Breast epithelium (tissue), 3 donors: ENCODE results near the gene SLC9A8.

Experiments used
- CTCF ChIP-seq, 3 donors: fragments of 450-650 bp; IDR thresholded peaks; one replicate each; pipeline ENCODE4 v1.5.1; 2016 to 2017; ENCODE audit warnings: antibody characterized with exemption in 3 of 3, mild to moderate bottlenecking in 3 of 3, moderate library complexity in 3 of 3
- POLR2A ChIP-seq: fragments of 450-650 bp; IDR thresholded peaks from one replicate; pipeline ENCODE4 v1.6.1; 2016; ENCODE audit warnings: antibody characterized with exemption, mild to moderate bottlenecking, moderate library complexity

GRCh38 chr20:49915380-49916145, 102.9 kb downstream of the SLC9A8 start, which contains the start of gene SPATA2:
- TF ChIP-seq POLR2A = peak; percentile 66
- no peak for TF ChIP-seq CTCF (IDR thresholded peaks at IDR 0.05)
